Fibroblast of the aortic adventitia (primary cell): ENCODE measurements around the gene NAA20. TPM values are rescaled to one million over a fixed set of nuclear protein-coding genes. Genes with fewer than 3 reads are reported as not detected.

Source experiments
- DNase-seq: peaks from one replicate; pipeline ENCODE4 v3.0.0-alpha.2; 2010; ENCODE audit warnings: low read depth
- H3K4me3 ChIP-seq: 2 replicates; pipeline ENCODE4 v1.5.1; 2011; ENCODE audit warnings: low read depth, mild to moderate bottlenecking, control low read depth, low read length, moderate library complexity
- total RNA-seq: library from RNA; depleted of rRNA; stranded (reverse); fragments of >200 nt; gene quantifications from 2 replicates; pipeline ENCODE4 v1.2.3, GENCODE V29; 2012; ENCODE audit warnings: low replicate concordance
- TF ChIP-seq, protein P1 (sequence below): IDR thresholded peaks from 2 replicates; pipeline ENCODE4 v1.5.1; 2011; ENCODE audit warnings: mild to moderate bottlenecking, low read length, control low read depth, inconsistent platforms; ENCODE audit not compliant: insufficient read depth

Gene NAA20
- total RNA-seq, 1 donor = 49.3 TPM

DNA sequence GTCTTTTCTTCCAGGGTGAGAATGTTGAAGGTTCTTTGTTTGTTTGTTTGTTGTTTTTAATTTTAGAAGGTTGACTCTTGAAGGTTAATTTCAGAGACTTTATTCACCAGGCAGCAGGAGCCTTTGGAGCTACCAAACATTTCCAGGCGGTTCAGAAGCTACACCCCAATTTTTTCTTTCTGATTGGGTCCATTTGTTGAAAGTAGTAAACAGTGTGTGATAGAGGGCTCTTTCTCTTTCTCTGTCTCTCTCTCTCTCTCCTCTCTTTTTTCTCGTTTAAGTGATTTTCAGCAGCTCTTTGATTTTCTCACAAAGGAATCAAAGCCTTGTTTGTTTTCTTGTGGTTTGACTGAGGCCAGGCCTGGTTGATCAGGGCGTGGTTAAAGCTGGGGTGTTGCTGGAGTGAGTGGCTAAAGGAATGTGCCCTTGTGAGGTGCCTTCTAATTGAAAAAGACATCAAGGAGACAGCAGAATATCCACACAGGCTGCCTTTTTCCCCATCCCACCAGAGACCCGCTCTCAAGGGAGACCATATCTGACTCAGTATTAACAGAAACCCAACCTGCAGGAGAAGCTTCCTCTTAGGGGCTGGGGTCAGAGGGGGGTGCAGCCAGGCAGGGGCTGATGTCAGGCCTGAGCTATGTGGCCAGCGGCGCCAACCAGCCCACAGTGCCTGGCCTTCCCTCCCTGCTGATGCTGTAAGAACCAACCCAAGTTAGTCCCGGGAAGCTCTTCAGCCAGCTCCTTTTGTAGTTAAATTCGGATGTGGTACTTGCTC, 40.4 kb upstream of the NAA20 start:
- TF ChIP-seq, protein P1, sequence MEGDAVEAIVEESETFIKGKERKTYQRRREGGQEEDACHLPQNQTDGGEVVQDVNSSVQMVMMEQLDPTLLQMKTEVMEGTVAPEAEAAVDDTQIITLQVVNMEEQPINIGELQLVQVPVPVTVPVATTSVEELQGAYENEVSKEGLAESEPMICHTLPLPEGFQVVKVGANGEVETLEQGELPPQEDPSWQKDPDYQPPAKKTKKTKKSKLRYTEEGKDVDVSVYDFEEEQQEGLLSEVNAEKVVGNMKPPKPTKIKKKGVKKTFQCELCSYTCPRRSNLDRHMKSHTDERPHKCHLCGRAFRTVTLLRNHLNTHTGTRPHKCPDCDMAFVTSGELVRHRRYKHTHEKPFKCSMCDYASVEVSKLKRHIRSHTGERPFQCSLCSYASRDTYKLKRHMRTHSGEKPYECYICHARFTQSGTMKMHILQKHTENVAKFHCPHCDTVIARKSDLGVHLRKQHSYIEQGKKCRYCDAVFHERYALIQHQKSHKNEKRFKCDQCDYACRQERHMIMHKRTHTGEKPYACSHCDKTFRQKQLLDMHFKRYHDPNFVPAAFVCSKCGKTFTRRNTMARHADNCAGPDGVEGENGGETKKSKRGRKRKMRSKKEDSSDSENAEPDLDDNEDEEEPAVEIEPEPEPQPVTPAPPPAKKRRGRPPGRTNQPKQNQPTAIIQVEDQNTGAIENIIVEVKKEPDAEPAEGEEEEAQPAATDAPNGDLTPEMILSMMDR = no peak
- peak; percentile 79 for DNase-seq
- H3K4me3 ChIP-seq = peak overlapping the region; percentile 84

DNA sequence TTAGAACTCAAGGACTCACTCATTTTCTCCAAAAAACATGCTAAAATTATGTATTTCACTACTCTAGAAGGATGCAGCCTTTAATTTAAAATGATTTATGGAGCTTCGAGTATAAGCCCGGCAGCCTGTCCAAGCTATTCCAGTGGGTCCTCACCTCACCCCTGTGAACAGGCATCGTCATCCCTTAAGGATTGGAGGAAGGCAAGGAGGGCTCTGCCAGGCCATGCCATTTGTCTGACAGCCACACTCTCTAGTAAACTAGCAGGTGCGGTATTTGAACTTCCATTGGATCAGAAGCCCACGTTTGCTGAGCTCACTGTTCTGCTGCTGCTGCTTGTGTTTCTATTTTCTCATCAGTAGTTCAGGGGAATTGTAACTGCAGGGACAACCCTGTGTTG, 39.8 kb upstream of the NAA20 start:
- TF ChIP-seq, protein P1 = no peak
- DNase-seq = no peak

DNA sequence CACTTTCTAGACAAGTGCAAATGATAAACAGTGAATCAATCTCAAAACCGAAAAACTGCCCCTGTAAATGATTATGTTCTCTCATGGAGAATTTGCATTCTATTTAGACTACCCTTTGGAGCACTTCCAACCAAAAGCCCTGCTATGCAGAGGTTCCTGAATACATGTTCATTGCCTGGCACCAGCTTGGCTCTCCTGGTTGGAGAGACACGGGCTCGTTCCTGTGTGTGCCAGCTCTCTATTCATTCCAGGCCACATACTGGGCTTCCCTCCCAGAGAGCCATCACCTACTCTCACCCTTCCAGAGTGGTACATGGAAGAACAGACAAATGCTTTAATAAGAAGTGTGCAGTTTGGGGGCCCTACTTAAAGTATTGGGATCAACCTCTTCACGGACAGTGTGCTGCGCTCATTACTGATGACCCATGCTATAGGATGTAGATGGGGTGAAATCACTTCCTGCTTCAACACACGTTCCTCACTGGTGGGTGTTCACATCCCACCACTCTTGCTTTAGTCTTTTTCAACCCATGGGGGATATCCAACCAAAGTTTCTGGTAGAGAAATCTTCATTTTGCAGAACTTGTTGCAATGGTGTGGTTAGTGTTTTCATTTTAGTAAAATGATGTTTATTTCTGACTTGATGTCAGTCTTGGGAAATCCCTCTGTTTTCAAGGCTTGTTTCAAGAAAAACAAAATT, 38.5 kb upstream of the NAA20 start:
- H3K4me3 ChIP-seq = no peak overlapping the region
- TF ChIP-seq, protein P1 = no peak
- no peak for DNase-seq

More for the DNA sequence above, 39.8 kb upstream of the NAA20 start:
- H3K4me3 ChIP-seq = peak overlapping the region; percentile 84

DNA sequence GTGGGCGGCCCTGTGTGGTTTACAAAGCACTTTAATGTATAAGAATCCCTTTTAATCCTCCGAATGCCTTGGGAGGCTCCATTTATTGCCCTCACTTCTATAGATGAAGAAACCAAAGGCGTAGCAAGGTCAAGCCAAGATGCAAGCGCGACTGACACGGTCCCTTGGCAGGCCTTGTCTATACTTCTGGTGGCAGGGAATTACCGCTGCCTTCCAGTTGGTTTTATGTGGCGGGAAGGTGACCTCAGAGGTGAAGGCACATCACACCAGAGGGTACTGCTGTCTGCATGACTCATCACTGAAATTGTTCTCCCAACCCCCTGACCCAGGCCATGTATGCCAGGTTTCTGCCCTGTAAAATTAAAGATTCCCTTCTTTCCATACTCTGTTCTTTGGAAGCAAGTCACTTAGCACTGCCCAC, 36.1 kb upstream of the NAA20 start:
- DNase-seq = peak; percentile 20
- H3K4me3 ChIP-seq = no peak overlapping the region
- TF ChIP-seq, protein P1 = no peak

DNA sequence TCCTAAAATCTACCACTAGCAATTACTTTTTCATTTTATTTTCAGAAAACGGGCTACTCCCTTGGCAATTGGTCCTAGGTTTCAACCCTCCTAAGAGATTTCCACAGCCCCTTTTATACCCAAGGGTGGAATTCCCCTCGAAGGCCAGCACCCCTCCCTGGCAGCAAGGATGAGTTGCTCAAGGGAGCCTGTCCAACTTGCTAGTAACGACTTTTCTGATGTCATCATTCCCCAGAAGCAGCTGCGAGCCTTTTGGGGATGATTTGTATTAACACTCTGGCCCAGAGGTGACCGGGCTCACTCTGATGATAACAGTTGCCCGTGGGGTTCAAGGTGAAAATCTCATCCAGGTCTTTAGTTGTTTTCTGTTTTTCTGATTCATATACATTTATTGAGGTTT, 30.7 kb upstream of the NAA20 start:
- TF ChIP-seq, protein P1 = no peak
- DNase-seq = peak; percentile 75
- no peak overlapping the region for H3K4me3 ChIP-seq

DNA sequence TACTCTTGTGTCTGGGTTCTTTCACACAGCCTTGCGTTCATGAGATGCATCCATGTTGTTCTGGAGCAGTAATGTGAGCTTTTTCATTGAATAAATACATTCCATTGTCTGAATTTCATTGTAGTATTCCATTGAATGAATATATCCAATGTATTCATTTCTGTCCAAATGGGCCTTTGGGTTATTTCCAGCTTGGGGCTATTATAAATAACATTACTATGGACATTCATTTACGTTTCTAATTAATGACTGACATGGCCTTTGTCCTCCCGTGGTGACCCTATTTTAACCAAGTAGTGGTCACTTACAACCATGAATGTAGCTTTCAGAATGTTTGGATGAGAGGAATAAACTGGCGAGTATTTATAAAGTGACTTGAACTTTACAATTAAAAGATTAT, 30.1 kb upstream of the NAA20 start:
- TF ChIP-seq, protein P1 = no peak
- no peak overlapping the region for H3K4me3 ChIP-seq
- no peak for DNase-seq
